Activated T-helper 9 cell treated with anti-CD3 and anti-CD28 coated beads, Interleukin-2, amount 50 U/mL, for 16 hours (primary cell): ENCODE measurements around the gene DUOXA2.

ENCODE experiments used
- DNase-seq: peaks from one replicate; pipeline ENCODE4 v3.0.0-alpha.2; 2020; ENCODE audit warnings: low read depth

Gene DUOXA2

DNA sequence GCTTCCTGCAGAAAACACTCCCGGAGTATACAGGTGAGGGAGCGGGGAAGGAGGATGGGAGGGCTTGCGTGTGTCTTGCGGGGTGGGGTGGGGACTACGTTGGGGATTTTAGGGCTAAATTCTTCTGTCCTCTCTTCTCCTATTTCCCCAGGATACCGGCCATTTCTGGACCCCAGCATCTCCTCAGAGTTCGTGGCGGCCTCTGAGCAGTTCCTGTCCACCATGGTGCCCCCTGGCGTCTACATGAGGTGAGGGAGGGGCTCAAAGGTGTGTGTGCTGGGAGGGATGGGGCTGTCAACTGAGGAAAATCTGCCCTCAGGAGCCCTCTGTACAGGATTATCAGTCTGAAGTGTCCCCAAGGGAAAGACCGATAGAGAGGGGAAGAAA, 22.2 kb downstream of the DUOXA2 start:
- DNase-seq: no peak

DNA sequence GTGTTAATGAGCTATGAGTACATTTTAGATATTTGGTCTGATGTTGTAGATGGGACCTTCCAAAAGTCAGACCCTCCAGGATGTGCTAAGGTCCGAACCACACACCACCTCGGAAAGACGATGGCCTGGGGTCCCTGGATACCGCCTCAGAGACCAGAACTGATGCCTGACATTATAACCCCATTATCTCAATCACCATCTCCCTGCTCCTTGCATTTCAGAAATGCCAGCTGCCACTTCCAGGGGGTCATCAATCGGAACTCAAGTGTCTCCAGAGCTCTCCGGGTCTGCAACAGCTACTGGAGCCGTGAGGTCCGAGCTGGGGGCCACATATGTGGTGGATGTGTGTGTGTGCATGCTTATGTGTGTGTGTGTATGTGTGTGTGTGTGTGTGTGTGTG, 23.6 kb downstream of the DUOXA2 start:
- DNase-seq: no peak

DNA sequence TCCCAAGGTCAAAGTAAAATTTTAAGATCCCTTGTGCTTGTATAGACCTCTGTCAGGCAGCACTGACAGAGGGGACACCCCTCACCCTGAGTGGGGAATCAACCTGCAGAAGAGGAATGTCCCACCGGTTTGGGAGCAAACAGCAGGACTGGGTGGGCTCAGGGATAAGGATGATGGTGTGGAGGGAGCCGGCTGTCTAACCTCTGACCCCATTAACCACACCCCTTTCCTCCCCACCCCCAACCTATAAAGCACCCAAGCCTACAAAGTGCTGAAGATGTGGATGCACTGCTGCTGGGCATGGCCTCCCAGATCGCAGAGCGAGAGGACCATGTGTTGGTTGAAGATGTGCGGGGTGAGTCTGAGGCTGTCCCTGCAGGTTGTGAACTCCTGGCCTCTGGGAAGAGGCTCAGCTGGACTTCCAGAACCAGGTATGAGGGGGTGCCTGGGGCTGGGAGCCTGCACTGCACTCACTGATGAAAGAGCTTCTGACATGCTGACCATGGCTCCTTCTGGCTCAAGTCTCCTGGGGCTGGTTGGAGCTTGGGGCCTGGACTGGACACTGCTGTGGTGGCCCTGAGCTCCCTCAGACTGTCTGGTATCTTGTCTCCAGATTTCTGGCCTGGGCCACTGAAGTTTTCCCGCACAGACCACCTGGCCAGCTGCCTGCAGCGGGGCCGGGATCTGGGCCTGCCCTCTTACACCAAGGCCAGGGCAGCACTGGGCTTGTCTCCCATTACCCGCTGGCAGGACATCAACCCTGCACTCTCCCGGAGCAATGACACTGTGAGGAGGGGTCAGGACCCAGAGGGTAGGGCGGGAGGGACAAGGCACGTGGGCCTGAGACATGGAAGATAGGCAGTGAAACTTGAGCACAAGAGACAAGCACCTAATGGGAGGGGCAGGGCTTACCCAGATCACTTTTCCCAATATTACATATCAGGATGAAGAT, 25.0 kb downstream of the DUOXA2 start:
- no peak for DNase-seq

DNA sequence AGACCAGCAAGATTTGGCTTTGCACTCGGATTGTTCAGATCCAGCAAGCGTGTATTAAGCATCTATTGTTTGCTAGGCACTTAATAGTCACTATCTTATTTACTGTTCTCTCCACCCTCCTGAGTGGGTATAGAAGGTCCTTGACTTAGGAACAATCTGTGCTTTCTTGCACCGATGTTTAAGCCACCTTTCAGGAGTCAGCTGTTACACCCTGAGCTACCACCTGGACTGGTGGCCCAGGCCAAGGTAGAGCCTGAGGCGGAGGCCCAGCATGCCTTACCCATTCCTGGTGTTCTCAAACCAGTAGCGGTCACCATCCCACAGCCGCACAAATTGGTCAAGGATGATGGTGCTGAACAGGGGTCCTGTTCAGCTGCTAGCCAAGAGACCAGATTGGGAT, 25.6 kb downstream of the DUOXA2 start:
- DNase-seq: no peak

DNA sequence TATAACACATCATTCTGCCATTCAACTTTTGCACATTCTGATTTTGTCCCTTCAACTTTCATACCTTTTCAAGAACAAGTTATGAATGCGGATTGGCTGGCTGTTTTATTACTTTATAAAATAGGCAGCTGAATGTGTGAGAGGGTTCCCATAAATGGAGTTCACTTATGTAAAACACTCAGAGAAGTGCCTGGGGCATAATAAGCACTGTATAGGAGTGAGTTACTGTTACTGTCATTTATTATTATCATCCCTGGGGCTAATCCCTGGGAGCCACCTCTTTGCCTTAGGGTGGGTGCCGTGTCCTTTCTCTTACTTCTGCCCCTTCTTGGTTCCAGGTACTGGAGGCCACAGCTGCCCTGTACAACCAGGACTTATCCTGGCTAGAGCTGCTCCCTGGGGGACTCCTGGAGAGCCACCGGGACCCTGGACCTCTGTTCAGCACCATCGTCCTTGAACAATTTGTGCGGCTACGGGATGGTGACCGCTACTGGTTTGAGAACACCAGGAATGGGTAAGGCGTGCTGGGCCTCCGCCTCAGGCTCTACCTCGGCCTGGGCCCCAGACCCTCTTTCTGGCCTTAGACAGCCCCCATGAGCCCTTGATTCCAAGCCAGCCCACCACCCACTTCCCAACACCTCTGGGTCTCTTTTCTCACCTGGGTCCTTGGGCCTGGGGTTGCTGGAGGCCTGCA, 26.6 kb downstream of the DUOXA2 start:
- DNase-seq: no peak

DNA sequence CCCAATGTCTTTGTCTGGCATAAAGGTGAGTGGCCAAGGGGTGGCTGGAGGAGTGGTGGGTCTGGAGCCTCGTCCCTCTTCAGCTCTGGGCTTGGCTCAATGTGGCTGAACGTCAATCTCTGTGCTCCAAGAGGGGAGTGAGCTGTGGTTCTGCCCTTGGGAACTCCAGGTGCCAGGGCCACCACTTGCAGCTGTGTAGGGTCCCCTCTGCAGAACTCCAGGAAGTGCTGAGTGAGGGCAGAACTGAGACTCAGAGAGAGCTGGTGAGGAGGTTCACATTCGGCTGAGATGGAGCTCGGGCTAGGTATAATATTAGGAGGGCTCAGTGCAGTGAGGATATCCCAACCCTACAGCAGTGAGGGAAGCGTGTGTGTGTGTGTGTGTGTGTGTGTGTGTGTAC, 27.3 kb downstream of the DUOXA2 start:
- no peak for DNase-seq

DNA sequence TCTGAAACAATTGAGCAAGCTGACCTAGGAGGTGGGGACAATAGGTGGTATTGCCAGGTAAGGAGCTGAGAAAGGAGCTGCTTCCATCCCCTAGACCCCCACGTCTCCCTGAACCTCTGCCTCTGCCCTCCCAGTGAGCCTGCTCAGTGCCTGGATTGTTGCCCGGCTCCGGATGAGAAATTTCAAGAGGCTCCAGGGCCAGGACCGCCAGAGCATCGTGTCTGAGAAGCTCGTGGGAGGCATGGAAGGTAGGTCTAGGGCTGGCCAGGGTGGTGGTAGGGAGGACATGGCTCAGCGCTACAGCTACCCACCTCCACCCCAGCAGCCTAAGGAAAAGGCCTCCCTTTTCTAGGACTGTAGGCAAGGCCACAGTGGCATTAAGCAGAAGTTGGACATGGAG, 28.9 kb downstream of the DUOXA2 start:
- no peak for DNase-seq

DNA sequence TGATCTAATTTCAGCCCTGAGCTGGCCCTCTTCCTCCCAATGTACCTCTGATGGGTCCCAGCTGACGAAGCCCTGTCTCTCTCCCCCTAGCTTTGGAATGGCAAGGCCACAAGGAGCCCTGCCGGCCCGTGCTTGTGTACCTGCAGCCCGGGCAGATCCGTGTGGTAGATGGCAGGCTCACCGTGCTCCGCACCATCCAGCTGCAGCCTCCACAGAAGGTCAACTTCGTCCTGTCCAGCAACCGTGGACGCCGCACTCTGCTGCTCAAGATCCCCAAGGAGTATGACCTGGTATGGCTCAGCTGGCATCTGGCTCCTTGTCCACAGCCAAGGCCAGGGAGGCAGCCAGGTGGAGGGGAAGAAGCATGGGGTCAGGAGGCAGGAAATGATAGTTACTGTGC, 29.8 kb downstream of the DUOXA2 start:
- no peak for DNase-seq

DNA sequence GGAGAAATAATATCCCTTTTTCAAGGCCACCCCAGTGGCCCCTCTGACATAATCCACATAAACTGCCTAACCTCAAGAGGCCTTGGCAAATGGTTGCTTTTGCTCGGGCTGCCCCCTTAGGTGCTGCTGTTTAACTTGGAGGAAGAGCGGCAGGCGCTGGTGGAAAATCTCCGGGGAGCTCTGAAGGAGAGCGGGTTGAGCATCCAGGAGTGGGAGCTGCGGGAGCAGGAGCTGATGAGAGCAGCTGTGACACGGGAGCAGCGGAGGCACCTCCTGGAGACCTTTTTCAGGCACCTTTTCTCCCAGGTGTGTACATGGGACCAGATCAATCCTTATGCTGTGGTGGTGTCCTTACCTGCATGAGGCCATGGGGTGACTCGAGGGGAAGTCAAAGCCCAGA, 30.6 kb downstream of the DUOXA2 start:
- DNase-seq: no peak

DNA sequence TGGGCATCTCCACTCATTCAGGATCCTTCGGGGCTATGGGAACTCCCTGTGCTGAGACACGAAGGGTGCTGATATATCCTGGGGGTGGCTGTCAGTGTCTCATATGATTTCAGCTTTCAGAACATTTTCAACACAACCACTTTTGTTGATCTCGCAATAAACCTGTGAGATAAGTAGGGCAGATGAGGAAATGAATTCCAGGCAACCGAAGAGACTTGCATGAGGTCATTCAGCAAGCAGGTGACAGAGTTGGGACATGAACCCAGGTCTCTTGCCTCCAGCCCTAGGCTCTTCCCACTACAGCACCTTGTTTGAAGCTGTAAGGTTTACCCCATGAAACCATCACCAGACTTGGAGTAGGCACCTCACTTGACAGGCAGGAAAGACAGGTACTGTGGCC, 32.3 kb downstream of the DUOXA2 start:
- DNase-seq: no peak

DNA sequence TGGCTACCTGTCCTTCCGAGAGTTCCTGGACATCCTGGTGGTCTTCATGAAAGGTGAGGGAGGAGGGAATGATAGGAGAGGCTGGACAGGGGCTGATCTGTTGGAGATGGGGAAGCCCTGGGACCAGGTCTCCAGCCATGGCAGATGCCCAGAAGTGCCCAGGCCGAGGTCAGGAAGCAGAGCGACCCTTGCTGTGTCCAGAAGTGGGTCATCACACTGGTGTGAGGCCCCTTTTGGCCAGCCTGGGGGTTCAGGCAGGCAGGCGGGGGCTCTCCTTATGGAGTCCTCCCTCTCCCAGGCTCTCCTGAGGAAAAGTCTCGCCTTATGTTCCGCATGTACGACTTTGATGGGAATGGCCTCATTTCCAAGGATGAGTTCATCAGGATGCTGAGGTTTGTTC, 33.5 kb downstream of the DUOXA2 start:
- DNase-seq: no peak

DNA sequence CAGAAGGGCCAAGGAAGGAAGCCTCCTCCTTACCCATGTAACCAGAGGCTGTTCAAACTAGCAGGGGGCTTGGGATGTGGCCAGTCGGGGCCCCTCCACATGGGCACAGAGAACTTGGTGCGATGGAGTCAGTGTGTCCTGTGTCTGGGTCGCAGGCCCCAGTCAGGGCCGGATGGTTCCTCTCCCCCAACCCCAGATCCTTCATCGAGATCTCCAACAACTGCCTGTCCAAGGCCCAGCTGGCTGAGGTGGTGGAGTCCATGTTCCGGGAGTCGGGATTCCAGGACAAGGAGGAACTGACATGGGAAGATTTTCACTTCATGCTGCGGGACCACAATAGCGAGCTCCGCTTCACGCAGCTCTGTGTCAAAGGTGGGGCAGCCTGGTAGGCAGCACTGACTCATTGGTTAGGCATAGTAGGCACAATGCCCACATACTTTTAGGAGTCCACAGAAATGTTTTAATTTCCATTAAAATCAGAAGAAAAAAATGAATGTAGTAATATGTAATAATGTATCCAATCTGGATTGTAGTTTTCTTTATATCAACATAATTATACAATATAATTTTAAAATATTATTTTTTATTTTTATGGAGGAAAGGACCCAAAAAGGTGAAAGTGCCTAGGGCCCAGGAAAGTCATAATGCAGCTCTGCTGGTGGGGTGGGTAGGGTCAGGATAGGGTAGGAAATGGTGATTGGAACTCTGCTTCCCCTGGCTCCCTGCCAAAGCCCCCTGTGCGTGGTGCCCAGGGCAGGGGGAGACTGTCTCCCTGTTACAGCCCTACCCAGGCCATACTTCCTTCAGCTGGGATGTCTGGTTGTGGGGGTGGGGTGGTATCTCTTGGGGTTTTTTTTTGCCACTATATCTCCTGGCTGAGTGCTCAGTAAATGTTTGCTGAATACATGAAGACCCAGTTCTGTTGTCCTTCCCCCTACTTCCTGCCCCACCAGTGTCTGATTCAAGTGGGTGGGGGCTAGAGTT, 34.2 kb downstream of the DUOXA2 start:
- no peak for DNase-seq

DNA sequence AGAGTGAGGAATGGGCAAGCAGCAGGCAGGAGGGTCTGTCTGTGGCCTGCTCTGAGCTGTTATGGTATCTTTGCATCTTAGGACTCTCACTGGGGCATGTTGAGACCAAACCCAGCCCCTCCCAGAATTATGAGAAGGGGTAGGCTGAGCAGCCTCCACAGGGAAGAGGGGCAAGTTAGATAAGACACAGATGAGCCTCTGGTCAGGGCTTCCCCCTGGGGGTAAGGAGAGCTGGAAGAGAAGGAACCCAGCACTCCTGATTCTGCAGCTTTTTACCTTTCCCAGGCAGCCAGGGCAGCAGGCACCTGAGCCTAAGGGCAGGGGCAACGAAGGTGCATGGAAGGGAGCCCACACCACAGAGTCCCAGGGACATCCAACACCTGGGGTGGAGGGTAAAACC, 34.9 kb downstream of the DUOXA2 start:
- no peak for DNase-seq

DNA sequence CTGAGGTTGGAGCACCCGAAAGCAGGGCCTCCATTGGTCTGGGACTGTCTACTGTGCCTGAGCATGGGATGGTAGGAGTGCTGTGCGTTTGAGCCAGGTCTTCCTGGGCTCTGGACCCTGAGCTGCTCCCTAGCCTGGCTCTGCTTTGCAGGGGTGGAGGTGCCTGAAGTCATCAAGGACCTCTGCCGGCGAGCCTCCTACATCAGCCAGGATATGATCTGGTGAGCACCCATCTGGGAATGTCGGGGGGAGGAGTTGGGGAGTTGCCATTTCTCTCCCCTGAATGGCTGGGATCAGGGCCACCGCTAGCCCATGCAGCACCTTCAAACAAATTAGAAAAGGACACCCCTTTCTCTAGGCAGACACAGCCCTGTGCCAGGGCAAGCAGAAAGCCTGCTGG, 36.4 kb downstream of the DUOXA2 start:
- no peak for DNase-seq

DNA sequence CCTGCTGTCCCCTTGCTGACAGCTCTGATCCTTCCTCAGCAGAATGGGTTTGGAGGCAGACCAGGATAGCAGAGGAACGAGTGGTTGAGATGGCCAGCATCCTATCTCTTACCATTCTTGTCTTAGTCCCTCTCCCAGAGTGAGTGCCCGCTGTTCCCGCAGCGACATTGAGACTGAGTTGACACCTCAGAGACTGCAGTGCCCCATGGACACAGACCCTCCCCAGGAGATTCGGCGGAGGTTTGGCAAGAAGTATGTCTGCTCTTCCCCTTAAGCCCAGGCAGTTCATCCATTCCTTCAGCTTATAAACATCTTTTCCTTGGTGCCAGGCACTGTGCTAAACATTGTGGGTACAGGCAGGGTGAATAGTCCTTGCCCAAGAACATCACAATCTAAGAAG, 36.9 kb downstream of the DUOXA2 start:
- no peak for DNase-seq

DNA sequence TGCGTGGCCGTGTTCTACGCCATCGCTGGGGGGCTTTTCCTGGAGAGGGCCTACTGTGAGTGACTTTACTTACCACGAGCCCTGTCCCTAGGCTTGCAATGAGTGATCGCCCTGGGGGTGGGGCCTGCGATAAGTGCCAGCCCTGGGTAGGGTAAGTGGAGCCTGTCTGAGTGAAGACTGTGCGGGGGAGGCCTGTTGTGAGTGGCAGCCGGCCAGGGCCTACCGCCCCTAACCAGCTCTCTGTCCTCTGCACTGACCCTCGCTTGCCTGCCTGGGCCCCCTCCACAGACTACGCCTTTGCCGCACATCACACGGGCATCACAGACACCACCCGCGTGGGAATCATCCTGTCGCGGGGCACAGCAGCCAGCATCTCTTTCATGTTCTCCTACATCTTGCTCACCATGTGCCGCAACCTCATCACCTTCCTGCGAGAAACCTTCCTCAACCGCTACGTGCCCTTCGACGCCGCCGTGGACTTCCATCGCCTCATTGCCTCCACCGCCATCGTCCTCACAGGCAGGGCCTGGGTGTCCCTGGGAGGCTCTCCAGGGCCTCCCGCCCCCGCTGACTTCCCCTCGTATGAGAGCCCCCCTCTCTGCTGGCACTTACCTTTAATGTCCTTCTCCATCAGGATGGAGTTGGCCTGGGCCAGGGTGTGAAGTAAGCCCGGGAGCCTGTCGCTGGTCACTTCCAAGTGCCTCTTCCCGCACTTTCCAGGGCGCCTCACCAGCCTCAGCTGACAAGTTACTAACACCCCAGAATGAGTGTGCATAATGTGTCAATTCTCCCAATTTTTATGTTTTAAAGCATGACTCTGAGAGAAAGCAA, 38.1 kb downstream of the DUOXA2 start:
- no peak for DNase-seq

DNA sequence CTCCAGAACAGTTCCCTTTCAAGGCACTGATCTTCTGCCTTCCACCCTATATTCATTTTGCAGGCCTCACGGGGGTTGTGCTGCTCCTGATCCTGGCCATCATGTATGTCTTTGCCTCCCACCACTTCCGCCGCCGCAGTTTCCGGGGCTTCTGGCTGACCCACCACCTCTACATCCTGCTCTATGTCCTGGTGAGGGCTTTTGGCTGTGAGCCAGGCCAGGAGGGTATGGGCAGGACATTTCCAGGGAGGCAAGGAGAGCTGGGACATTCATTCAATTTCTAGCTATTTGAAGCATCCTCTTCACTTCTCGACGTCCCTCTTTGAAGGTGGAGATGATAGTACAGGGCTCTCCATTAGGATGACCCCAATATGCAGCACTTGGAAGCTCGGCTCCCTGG, 41.6 kb downstream of the DUOXA2 start:
- DNase-seq: no peak

DNA sequence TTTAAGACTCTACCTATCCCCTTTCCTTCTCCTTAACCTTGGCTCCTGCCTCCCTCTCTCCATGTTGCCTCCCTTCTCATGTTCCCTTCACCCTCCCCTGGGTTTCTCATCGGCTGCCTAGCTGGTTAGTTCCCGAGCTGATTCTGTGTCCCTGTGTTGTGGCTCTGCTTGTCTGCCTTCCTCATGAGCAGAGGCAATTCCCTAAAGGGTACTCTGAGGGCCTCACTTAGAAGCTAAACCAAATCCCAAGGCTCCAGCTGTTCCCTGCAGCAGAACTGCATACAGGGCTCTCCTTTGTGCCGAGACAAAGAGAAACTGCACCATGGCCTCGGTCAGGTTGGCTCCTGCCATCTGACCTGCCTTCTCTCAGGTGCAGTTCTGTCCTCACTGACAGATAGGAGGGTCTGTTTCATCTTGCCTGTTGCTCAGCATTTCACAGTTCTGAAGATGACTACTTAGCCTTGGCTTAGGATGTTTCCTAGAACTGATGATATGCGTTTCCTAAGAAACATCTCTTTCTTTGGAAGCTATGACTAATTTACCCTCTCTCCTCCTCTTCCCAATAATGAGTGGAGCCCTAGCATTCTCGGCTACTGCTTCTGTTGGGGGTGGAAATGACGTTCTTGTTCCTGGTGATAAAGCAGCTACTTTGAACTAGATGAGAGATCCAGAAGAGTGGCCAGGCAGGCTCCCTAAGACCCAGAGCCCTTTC, 42.8 kb downstream of the DUOXA2 start:
- no peak for DNase-seq

DNA sequence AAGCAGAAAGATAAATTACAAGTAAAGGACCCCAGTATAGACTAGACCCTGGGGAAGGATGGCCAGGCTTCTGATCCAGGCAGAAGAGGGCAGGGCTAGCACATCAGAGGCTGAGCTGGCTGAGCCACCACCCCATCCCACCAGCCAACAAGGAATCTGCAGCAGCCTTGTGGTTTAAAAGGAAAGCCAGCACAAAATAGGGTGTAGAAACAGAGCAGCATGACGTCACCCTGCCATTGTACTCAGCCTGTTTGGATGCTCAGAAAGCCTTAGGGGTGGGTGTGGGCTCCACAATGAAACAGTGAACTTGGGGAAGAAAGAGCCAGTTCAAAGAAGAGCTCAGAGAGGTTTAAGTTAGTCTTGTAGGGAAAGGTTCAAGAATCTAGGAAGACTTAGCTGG, 43.8 kb downstream of the DUOXA2 start:
- no peak for DNase-seq

DNA sequence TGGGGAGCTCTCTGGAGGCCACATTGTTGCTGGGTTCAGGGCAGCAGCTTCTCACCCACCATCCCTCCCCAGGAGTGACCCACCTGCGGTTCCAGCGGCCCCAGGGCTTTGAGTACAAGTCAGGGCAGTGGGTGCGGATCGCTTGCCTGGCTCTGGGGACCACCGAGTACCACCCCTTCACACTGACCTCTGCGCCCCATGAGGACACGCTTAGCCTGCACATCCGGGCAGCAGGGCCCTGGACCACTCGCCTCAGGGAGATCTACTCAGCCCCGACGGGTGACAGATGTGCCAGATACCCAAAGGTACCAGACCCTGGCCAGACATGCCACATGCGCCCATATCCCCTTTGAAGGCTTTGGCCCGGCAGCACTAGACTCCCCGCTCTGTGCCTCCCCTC, 47.5 kb downstream of the DUOXA2 start:
- DNase-seq: no peak
